ENCODE measurements around the gene CELA2B. TPM values are rescaled to one million over a fixed set of nuclear protein-coding genes. Genes with fewer than 3 reads are reported as not detected.
"Not testable (repeated sequence)": the region's sequence is repeated elsewhere in the genome, so short reads cannot be mapped to it uniquely, and the experiment has no call there.

CELA2B gene
- total and polyA plus RNA-seq, 2 of the 8 experiments (the other 6 are each of a cell fraction or from before 2014, with no cell fraction given), result not detected

DNA sequence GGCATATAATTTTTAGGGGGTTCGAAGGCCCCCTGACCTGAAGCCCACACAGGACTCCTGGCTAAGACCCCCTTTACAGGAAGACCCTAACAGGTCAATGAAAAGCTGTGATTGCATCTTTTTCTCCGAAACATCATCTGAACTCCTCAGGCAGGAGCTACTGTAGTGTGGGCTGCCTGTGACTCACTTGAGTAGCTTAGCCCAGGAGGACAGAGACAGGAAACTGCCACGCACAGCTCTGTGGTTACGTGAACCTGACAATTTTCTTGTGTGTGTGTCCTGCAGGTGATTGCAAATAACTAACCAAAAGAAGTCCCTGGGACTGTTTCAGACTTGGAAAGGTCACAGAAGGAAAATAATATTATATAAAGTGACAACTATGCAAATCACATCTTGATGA, 15.1 kb downstream of the CELA2B start:
- not testable (repeated sequence) for H2BK12ac ChIP-seq (ENCODE audit: low read depth, low read length); H2BK20ac ChIP-seq (ENCODE audit: low read length); H2BK5ac ChIP-seq (ENCODE audit: low read depth, low read length); H4K8ac ChIP-seq (ENCODE audit: extremely low read depth, insufficient read depth, low read length); DNase-seq (ENCODE audit: low read depth in 1 of 2, low spot score in 2 of 2); H3K79me2 ChIP-seq (ENCODE audit: control insufficient read depth in 1 of 2, insufficient read depth in 2 of 2, low read length in 2 of 2); H3K56ac ChIP-seq (replicated peaks; ENCODE audit: insufficient read length, low read depth, low read length); H3K4ac ChIP-seq (replicated peaks; ENCODE audit: insufficient read length, low read depth, low read length); H3K4me2 ChIP-seq (ENCODE audit: insufficient read depth in 1 of 2, low read depth in 2 of 2, low read length in 2 of 2); H2AK5ac ChIP-seq (ENCODE audit: low read depth, low read length); H2AFZ ChIP-seq (ENCODE audit: low read length); H3K27ac ChIP-seq (ENCODE audit: low read depth, low read length); FAIRE-seq; H3K79me1 ChIP-seq (ENCODE audit: low read depth, low read length); H3K27me3 ChIP-seq (replicated peaks in 1 of 4; ENCODE audit: control insufficient read depth in 3 of 4, extremely low read depth in 1 of 4, insufficient read depth in 3 of 4, low read length in 3 of 4); H4K91ac ChIP-seq (replicated peaks; ENCODE audit: insufficient read length, low read length); H3K23ac ChIP-seq (ENCODE audit: insufficient read length); H3K18ac ChIP-seq (ENCODE audit: extremely low read depth, low read length); H3K36me3 ChIP-seq (ENCODE audit: control insufficient read depth in 2 of 4, insufficient read depth in 4 of 4, low read length in 3 of 4); H3K4me3 ChIP-seq (ENCODE audit: extremely low read depth in 1 of 4, insufficient read depth in 2 of 4, low read depth in 3 of 4, low read length in 4 of 4); H4K20me1 ChIP-seq (replicated peaks in 1 of 2; ENCODE audit: control insufficient read depth in 1 of 2, insufficient read depth in 2 of 2, low read length in 2 of 2); H3K14ac ChIP-seq (ENCODE audit: insufficient read length); H2BK120ac ChIP-seq (replicated peaks; ENCODE audit: low read depth, low read length); H3K23me2 ChIP-seq (ENCODE audit: low read depth, low read length); H2BK15ac ChIP-seq (ENCODE audit: low read length); H3K9ac ChIP-seq (replicated peaks in 1 of 4; ENCODE audit: extremely low read depth in 1 of 4, low read depth in 3 of 4, low read length in 3 of 4); H3K4me1 ChIP-seq (replicated peaks in 1 of 4; ENCODE audit: control insufficient read depth in 3 of 4, insufficient read depth in 4 of 4, low read length in 3 of 4); H4K5ac ChIP-seq (ENCODE audit: insufficient read length, low read depth, low read length); H3K9me3 ChIP-seq (ENCODE audit: insufficient read depth in 2 of 2, low read depth in 1 of 2, low read length in 1 of 2)
- ChIA-PET CTCF (ENCODE audit: partially characterized antibody) (interaction anchor here (0.6 kb wide), 1 partner anchor 48 kb away, joined by 3 read pairs; no protein-coding TSS in a partner anchor), POLR2A (ENCODE audit: partially characterized antibody) (interaction anchor here (1.3 kb wide), 1 partner anchor 10 kb away, joined by 3 read pairs; no protein-coding TSS in a partner anchor)
- 92% methylated on average over 4 of the region's 4 CpGs; no CpG with 5 or more reads in 1 of the 2 experiments for WGBS, 2 experiments (ENCODE audit: extremely low coverage in 1 of 2, insufficient coverage in 1 of 2, insufficient read length in 1 of 2, insufficient replicate concordance in 2 of 2, low coverage in 1 of 2, low lambda C conversion rate in 2 of 2, missing lambda C conversion rate in 1 of 2)

All from H1 (cell line).